ENCODE results near the gene ATP1B2. TPM values are rescaled to one million over a fixed set of nuclear protein-coding genes. Genes with fewer than 3 reads are reported as not detected.

The ATP1B2 gene
- total and polyA plus RNA-seq, 4 donors = 0.31 to 16.0 (median 0.87) TPM

GRCh38 chr17:7686222-7687071 lies 35.7 kb downstream of the ATP1B2 start:
- TF ChIP-seq, protein P1, sequence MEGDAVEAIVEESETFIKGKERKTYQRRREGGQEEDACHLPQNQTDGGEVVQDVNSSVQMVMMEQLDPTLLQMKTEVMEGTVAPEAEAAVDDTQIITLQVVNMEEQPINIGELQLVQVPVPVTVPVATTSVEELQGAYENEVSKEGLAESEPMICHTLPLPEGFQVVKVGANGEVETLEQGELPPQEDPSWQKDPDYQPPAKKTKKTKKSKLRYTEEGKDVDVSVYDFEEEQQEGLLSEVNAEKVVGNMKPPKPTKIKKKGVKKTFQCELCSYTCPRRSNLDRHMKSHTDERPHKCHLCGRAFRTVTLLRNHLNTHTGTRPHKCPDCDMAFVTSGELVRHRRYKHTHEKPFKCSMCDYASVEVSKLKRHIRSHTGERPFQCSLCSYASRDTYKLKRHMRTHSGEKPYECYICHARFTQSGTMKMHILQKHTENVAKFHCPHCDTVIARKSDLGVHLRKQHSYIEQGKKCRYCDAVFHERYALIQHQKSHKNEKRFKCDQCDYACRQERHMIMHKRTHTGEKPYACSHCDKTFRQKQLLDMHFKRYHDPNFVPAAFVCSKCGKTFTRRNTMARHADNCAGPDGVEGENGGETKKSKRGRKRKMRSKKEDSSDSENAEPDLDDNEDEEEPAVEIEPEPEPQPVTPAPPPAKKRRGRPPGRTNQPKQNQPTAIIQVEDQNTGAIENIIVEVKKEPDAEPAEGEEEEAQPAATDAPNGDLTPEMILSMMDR (IDR thresholded peaks at IDR 0.05; ENCODE audit: control extremely low read depth, extremely low read depth) = no peak
- peak overlapping the region; percentile 86 to 99 for H3K27ac ChIP-seq (ENCODE audit: low read depth in 1 of 2, low read length in 1 of 2)
- WGBS, 2 donors = 0% methylated on average over 30 of the region's 30 CpGs
- ATAC-seq (ENCODE audit: insufficient read depth, low FRiP score) (peak; percentile 49), DNase-seq (peak; percentile 88 to 97 (median 93))
- H3K4me1 ChIP-seq (ENCODE audit: control insufficient read depth in 5 of 5, insufficient read depth in 5 of 5, low read length in 5 of 5) = peaks cover 7 to 30% (median 8%) of the 10 kb centered on the region in 5 donors
- peaks cover 0 to 9% (median 2%) of the 10 kb centered on the region in 4 donors for H3K36me3 ChIP-seq (ENCODE audit: control insufficient read depth in 4 of 4, insufficient read depth in 4 of 4, low read length in 4 of 4)
- H3K27me3 ChIP-seq (ENCODE audit: control insufficient read depth in 3 of 3, insufficient read depth in 3 of 3, low read length in 2 of 3) = no peaks in the 10 kb centered on the region
- peak overlapping the region; percentile 87 for H3K4me3 ChIP-seq
- peak overlapping the region; percentile 89 to 100 for H3K9ac ChIP-seq (ENCODE audit: insufficient read depth in 1 of 2, low read length in 2 of 2)
- no peaks in the 10 kb centered on the region for H3K9me3 ChIP-seq (ENCODE audit: control insufficient read depth in 4 of 4, insufficient read depth in 3 of 4, low read length in 3 of 4)

DNA sequence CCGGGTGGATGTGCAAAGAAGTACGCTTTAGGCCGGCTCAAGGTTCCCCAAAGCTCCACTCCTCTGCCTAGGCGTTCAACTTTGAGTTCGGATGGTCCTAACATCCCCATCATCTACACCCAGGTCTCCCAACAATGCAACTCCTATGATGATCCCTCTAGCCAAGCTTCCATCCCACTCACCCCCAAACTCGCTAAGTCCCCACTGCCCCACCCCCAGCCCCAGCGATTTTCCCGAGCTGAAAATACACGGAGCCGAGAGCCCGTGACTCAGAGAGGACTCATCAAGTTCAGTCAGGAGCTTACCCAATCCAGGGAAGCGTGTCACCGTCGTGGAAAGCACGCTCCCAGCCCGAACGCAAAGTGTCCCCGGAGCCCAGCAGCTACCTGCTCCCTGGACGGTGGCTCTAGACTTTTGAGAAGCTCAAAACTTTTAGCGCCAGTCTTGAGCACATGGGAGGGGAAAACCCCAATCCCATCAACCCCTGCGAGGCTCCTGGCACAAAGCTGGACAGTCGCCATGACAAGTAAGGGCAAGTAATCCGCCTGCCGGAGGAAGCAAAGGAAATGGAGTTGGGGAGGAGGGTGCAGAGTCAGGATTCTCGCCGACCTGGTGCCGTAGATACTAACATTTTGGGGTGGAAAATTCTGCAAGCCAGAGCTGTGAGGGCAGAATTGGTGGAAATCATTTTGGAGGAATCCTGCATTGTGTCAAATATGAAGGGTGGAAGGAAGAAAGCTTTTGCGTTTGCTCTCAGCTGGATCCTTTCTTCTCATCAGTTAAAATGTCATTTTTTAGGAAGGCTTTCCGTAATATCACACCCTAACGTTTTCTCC lies 36.6 kb downstream of the ATP1B2 start, which contains the start of gene TP53:
TSS of gene TP53 (minus strand) at position 419 of the 836 bp plus-strand sequence. CDS start 10,896 bp downstream, outside the sequence.
- TF ChIP-seq, protein P1 (IDR thresholded peaks at IDR 0.05; ENCODE audit: control extremely low read depth, extremely low read depth) = peak; percentile 9
- WGBS, 2 donors = 0 to 1% methylated on average over 30 of the region's 30 CpGs
- no peaks in the 10 kb centered on the region for H3K27me3 ChIP-seq (ENCODE audit: control insufficient read depth in 3 of 3, insufficient read depth in 3 of 3, low read length in 2 of 3)

GRCh38 chr17:7687908-7688807 lies 37.4 kb downstream of the ATP1B2 start, which contains the start of gene WRAP53:
TSS of gene WRAP53 (plus strand) at chr17:7688477. CDS start at chr17:7688649, 172 bp downstream.
- Histone ChIP-seq H3K9me3 (ENCODE audit: control insufficient read depth in 4 of 4, insufficient read depth in 3 of 4, low read length in 3 of 4) (no peaks in the 10 kb centered on the region), H3K27ac (ENCODE audit: low read depth in 1 of 2, low read length in 1 of 2) (peak within 1 kb of the TSS; percentile 86 to 99), H3K9ac (ENCODE audit: insufficient read depth in 1 of 2, low read length in 2 of 2) (peak within 1 kb of the TSS; percentile 89 to 100), H3K4me3 (peak within 1 kb of the TSS; percentile 87), H3K36me3 (ENCODE audit: control insufficient read depth in 4 of 4, insufficient read depth in 4 of 4, low read length in 4 of 4) (peaks cover 0 to 9% (median 2%) of the 10 kb centered on the region in 4 donors), H3K4me1 (ENCODE audit: control insufficient read depth in 5 of 5, insufficient read depth in 5 of 5, low read length in 5 of 5) (peaks cover 7 to 30% (median 8%) of the 10 kb centered on the region in 5 donors), H3K27me3 (ENCODE audit: control insufficient read depth in 3 of 3, insufficient read depth in 3 of 3, low read length in 2 of 3) (no peaks in the 10 kb centered on the region)
- ATAC-seq (ENCODE audit: insufficient read depth, low FRiP score) (peak; percentile 88), DNase-seq (peak; percentile 99)
- TF ChIP-seq, protein P1 (IDR thresholded peaks at IDR 0.05; ENCODE audit: control extremely low read depth, extremely low read depth) = peak; percentile 99
- WGBS, 2 donors = 0% methylated on average over 51 of the region's 51 CpGs

More for the DNA sequence above, 36.6 kb downstream of the ATP1B2 start, which contains the start of gene TP53:
- Histone ChIP-seq H3K36me3 (ENCODE audit: control insufficient read depth in 4 of 4, insufficient read depth in 4 of 4, low read length in 4 of 4) (peaks cover 0 to 9% (median 2%) of the 10 kb centered on the region in 4 donors), H3K4me3 (peak within 1 kb of the TSS; percentile 87), H3K9ac (ENCODE audit: insufficient read depth in 1 of 2, low read length in 2 of 2) (peak within 1 kb of the TSS; percentile 89 to 100), H3K4me1 (ENCODE audit: control insufficient read depth in 5 of 5, insufficient read depth in 5 of 5, low read length in 5 of 5) (peaks cover 7 to 30% (median 8%) of the 10 kb centered on the region in 5 donors), H3K27ac (ENCODE audit: low read depth in 1 of 2, low read length in 1 of 2) (peak within 1 kb of the TSS; percentile 86 to 99), H3K9me3 (ENCODE audit: control insufficient read depth in 4 of 4, insufficient read depth in 3 of 4, low read length in 3 of 4) (no peaks in the 10 kb centered on the region)
- DNase-seq (peak; percentile 94 to 97 (median 97)), ATAC-seq (ENCODE audit: insufficient read depth, low FRiP score) (peak; percentile 61)

Data from lung (tissue), 12 donors.